22Rv1 (cell line): Measurements from ENCODE around the gene CASP2.

ENCODE experiments used
- H3K27ac ChIP-seq: fragments of 450-650 bp; 2 replicates; pipeline ENCODE4 v1.5.1; 2017
- ZFX ChIP-seq: fragments of 450-650 bp; IDR thresholded peaks from 2 replicates; pipeline ENCODE4 v1.6.1; 2017; ENCODE audit warnings: antibody characterized with exemption, borderline replicate concordance
- TF ChIP-seq, protein P1 (sequence below): fragments of 450-650 bp; IDR thresholded peaks from 2 replicates; pipeline ENCODE4 v1.5.1; 2017; ENCODE audit warnings: mild to moderate bottlenecking

CASP2 gene

DNA sequence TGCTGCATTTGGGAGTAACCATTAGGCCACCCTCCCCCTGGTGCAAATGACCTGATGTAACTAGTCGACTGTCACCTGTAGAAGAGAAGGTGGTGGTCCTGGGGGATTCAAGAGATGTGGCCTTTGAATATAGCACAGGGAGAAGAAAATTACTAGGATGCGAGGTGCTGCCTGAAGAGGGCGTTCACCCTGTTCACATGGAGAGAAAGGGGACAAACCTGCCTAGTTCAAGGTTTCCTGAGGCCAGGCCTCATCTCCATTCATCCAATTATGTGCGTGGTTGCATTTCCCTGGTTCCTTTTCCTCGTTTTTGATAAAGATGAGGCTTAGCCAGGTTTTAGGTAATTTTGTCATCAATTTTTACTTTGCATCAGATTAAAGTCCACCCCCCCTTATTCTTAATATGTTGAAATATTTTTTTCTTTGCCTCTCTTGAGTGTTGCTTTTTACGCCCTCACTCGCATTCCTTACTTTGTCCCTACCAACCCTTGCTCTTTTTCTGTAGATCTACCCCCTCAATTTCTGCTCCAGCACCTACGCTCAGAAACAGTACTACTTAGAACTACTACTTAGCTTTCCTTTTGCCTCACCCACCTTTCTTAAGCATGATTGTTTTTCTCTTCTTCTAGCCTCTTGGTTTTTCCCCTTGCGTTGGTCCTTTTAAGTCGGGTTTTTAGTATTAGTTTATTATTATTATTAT, 41.5 kb downstream of the CASP2 start:
- H3K27ac ChIP-seq, result no peak overlapping the region
- TF ChIP-seq, protein P1, sequence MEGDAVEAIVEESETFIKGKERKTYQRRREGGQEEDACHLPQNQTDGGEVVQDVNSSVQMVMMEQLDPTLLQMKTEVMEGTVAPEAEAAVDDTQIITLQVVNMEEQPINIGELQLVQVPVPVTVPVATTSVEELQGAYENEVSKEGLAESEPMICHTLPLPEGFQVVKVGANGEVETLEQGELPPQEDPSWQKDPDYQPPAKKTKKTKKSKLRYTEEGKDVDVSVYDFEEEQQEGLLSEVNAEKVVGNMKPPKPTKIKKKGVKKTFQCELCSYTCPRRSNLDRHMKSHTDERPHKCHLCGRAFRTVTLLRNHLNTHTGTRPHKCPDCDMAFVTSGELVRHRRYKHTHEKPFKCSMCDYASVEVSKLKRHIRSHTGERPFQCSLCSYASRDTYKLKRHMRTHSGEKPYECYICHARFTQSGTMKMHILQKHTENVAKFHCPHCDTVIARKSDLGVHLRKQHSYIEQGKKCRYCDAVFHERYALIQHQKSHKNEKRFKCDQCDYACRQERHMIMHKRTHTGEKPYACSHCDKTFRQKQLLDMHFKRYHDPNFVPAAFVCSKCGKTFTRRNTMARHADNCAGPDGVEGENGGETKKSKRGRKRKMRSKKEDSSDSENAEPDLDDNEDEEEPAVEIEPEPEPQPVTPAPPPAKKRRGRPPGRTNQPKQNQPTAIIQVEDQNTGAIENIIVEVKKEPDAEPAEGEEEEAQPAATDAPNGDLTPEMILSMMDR, result no peak
- no peak for TF ChIP-seq ZFX

DNA sequence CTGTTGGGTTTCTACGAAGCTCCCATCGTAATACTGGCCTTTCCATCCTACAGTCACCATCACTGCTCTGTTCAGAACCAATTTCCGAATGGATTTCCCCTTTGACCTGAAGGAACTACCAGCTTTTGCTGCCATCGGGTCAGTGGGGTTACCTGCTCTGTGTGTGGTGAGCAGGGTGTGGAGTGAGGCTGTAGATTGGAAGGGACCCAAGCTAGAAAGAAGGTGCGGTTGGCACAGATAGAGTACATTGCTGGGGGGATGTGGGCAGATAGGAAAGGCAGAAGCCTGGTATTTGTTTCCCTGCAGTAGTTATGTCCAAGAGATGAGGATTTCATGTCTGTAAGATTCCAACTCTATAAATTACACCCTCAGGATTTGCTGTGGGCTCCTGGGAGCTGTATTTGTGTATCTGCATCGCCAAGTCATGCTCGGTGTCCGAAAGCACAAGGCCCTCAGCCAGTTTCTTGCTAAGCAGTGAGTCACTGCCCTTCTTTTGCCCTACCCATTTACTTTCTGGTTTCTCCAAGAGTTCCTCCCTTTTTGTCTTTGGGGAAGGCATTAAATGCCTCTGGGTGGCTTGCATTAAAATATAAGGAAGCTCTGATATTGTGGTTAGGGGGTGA, 43.1 kb downstream of the CASP2 start:
- H3K27ac ChIP-seq, result no peak overlapping the region
- TF ChIP-seq ZFX, result no peak
- TF ChIP-seq, protein P1, result no peak

DNA sequence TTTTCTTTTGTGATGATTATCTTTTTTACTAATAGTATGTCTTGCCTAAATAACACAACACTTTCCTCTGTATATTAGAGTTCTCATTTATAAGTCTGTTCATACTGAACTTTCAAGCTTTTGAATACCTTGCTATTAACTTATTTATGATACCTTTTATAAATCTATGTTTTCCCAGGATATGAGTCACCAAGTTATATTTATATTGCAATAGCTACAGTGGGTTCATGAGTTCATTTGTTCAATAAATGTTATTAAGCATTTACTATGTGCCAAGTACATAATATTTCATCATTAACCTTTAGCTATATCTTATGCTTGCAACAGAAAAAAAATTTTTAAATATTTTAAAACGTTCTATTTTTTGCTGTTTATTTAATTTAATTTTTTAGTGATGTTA, 46.1 kb downstream of the CASP2 start:
- no peak for TF ChIP-seq ZFX
- TF ChIP-seq, protein P1, result no peak
- no peak overlapping the region for H3K27ac ChIP-seq

DNA sequence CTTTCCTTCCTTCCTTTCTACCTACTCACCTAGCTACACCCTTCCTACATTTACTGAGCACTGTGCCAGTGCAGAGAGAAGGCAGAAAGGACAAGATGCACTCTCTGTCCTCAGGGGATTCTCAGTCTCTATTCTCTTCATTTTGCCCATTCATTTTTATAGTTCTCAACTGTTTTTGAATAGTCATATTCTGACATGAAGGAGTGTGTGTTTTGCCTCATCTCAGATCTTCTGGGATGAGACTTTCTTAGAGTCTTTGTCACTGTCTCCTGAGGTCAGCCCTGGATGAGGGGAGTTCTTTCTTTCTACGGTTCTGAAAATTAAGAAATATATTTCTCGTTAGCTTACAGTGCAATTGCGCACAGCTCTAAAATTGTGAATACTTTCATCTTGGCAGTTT, 49.1 kb downstream of the CASP2 start:
- H3K27ac ChIP-seq, result no peak overlapping the region
- TF ChIP-seq, protein P1, result no peak
- no peak for TF ChIP-seq ZFX

DNA sequence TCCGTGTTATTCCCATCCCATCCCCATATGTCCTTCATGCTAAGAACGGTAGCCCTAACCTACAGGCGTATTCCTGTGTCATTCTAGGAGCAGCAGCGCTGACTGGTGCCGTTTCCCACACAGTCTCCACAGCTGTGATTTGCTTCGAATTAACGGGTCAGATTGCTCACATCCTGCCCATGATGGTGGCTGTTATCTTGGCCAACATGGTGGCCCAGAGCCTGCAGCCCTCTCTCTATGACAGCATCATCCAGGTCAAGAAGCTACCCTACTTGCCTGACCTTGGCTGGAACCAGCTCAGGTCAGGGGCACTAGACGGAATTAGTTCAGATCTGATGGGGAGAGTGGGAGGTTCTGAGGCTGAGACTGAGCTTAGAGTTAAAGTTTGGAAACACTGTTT, 53.7 kb downstream of the CASP2 start:
- no peak overlapping the region for H3K27ac ChIP-seq
- TF ChIP-seq ZFX, result no peak
- TF ChIP-seq, protein P1, result no peak

DNA sequence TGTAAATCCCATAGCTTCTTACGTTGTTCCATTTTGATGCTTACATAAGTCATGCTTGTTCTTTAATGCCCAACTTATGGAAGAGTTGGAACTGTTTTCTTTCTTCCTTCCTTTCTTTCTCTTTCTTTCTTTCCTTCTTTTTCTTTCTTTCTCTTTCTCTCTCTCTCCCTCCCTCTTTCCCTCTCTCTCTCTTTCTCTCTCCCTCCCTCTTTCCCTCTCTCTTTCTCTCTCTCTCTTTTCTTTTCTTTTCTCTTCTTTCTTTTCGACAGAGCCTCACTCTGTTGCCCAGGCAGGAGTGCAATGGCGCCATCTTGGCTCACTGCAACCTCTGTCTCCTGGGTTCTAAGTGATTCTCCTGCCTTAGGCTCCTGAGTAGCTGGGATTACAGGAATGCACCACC, 55.4 kb downstream of the CASP2 start:
- TF ChIP-seq ZFX, result no peak
- TF ChIP-seq, protein P1, result no peak
- H3K27ac ChIP-seq, result no peak overlapping the region

DNA sequence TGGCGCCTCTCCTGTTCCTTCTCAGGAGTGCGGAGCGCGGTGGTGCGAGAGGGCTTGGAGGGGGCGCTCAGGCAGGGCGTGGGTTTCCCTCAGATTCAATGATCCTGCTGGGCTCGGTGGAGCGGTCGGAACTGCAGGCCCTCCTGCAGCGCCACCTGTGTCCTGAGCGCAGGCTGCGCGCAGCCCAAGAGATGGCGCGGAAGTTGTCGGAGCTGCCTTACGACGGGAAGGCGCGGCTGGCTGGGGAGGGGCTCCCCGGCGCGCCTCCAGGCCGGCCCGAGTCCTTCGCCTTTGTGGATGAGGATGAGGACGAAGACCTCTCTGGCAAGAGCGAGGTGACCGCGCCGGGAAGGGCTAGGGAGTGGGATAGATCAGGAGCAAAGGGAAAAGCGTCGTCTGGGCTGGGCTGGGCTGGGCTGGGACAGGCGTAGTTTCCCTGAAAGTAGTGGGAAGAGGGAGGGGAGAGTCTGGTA, 57.3 kb downstream of the CASP2 start:
- H3K27ac ChIP-seq, result no peak overlapping the region
- TF ChIP-seq, protein P1, result no peak
- no peak for TF ChIP-seq ZFX
